GM23338 (cell line): ENCODE measurements around the gene C20orf204.

Source experiments
- CREB1 ChIP-seq: fragments of 250-450 bp; sonication (Bioruptor Pico); IDR thresholded peaks from 2 replicates; pipeline ENCODE4 v1.5.0; 2020; ENCODE audit warnings: low read depth, mild to moderate bottlenecking, moderate library complexity
- CTCF ChIP-seq, 2 experiments: fragments of 200-600 bp in 1 of 2; sonication (generic) in 1 of 2; conservative IDR thresholded peaks; 2 replicates each; pipeline versions ENCODE4 v1.5.1 to v1.6.1; 2016 to 2017; ENCODE audit warnings: antibody characterized with exemption in 2 of 2, low read depth in 2 of 2, mild to moderate bottlenecking in 2 of 2, moderate library complexity in 1 of 2

DNA sequence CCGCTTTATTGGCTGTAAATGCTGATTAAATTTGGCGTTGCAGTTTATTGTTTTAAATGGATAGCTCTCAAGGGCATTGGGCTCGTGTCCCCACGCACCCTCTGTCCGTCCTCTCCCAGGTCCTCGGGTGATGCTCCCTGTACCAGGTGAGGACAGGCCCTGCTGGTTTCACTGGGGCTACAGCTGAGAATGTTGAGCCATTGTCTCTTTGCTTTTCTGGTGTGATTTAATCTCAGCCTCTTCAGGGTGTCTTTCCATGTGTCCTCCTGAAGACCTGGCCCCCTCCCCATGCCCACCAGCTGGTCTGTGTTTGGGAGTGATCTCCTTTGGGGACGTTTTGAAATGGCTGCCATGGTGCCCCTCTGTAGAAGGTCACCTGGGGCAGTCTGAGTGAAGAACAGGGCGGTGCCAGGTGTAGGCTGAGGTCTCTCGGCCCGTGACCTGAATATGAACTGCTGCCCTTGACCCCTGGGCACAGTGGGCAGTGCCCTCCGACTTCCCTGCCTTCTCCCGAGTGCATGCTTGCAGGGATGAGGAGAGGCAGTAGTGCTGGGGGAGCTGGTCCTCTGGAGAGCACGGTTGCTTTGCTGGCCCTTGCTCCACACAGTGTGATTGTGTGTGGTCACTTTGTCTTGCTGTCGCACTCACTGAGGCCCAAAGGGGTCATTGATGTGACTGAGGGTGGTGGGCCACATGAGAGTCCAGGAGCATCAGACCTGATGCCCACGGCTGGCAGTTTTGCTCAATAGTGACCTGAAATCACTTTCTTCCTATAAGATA is 12.4 kb upstream of the C20orf204 start:
- TF ChIP-seq CTCF (conservative IDR thresholded peaks at IDR 0.05; ENCODE audit: low read depth in 2 of 2): no peak
- no peak for TF ChIP-seq CREB1
